Neutrophil (primary cell): ENCODE data around the gene ZNF460.

Experiments
- H3K27ac ChIP-seq: fragments of 200-600 bp; sonication (generic); 2 replicates; pipeline ENCODE4 v1.5.1; 2016; ENCODE audit warnings: mild to moderate bottlenecking, moderate library complexity
- H3K27me3 ChIP-seq: fragments of 200-600 bp; sonication (generic); 2 replicates; pipeline ENCODE4 v1.6.0; 2016; ENCODE audit warnings: mild to moderate bottlenecking
- H3K36me3 ChIP-seq: fragments of 200-600 bp; sonication (generic); 2 replicates; pipeline ENCODE4 v1.5.1; 2017
- H3K4me1 ChIP-seq, 2 experiments: fragments of 200-600 bp in 1 of 2; sonication (generic) in 1 of 2; 1 replicate in 1 of 2; 2 replicates in 1 of 2; pipeline versions ENCODE4 v1.5.1 to v1.6.1; 2013 to 2016; ENCODE audit warnings: low read depth in 1 of 2, low read length in 1 of 2, mild to moderate bottlenecking in 1 of 2, moderate library complexity in 1 of 2; ENCODE audit not compliant: control insufficient read depth in 1 of 2, insufficient read depth in 1 of 2
- H3K4me3 ChIP-seq, 2 experiments: fragments of 200-600 bp in 1 of 2; sonication (generic) in 1 of 2; 1 replicate in 1 of 2; 2 replicates in 1 of 2; pipeline ENCODE4 v1.5.1; 2013 to 2016; ENCODE audit warnings: low read depth in 1 of 2, low read length in 1 of 2, mild to moderate bottlenecking in 1 of 2, moderate library complexity in 1 of 2
- H3K9me3 ChIP-seq: fragments of 200-600 bp; sonication (generic); 2 replicates; pipeline ENCODE4 v1.5.1; 2016
- TF ChIP-seq, protein P1 (sequence below): fragments of 200-600 bp; sonication (generic); IDR thresholded peaks from 2 replicates; pipeline ENCODE4 v1.5.1; 2016; ENCODE audit warnings: antibody characterized with exemption

ZNF460 gene

DNA sequence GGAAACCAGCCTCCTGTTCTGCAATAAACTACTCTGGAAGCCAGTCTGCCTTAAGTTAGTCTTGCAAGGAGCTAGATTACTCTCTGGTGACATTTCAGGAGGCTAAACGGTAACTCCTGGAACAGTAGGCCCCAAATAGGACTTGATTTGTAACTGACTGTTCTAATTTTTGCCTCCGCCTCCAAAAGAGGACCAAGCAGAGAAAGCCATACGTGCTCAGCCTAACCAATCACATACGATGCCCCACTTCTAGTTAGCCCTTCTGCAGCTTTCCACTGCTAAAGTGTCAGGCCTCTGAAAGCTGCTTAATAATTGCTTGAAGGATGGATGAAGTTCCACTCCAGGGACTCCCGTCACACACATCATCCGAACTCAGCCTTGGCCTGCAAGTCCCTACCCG, 39.1 kb upstream of the ZNF460 start:
- Histone ChIP-seq H3K36me3 (peaks cover 25% of the 10 kb centered on the region), H3K27ac (peak overlapping the region; percentile 83), H3K27me3 (no peaks in the 10 kb centered on the region), H3K4me3 (peak overlapping the region; percentile 81 to 92), H3K9me3 (no peaks in the 10 kb centered on the region), H3K4me1 (peaks cover 15% of the 10 kb centered on the region in 2 experiments)
- TF ChIP-seq, protein P1, sequence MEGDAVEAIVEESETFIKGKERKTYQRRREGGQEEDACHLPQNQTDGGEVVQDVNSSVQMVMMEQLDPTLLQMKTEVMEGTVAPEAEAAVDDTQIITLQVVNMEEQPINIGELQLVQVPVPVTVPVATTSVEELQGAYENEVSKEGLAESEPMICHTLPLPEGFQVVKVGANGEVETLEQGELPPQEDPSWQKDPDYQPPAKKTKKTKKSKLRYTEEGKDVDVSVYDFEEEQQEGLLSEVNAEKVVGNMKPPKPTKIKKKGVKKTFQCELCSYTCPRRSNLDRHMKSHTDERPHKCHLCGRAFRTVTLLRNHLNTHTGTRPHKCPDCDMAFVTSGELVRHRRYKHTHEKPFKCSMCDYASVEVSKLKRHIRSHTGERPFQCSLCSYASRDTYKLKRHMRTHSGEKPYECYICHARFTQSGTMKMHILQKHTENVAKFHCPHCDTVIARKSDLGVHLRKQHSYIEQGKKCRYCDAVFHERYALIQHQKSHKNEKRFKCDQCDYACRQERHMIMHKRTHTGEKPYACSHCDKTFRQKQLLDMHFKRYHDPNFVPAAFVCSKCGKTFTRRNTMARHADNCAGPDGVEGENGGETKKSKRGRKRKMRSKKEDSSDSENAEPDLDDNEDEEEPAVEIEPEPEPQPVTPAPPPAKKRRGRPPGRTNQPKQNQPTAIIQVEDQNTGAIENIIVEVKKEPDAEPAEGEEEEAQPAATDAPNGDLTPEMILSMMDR = no peak

DNA sequence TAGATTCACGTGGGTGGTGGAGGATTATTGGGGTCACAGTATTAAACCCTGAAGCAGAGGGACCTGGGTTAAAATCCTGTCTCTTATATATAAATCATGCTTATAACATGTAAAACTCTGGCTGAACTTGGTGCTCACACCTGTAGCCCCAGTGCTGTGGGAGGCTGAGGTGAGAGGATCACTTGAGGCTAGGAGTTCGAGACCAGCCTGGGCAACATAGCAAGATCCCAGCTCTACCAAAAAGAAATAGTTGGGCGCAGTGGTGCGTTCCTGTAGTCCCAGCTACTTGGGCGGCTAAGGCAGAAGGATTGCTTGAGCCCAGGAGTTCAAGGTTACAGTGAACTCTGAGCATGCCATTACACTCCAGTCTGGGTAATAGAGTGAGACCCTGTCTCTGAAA, 37.5 kb upstream of the ZNF460 start:
- TF ChIP-seq, protein P1 = no peak
- no peak overlapping the region for H3K4me3 ChIP-seq
- no peaks in the 10 kb centered on the region for H3K9me3 ChIP-seq
- peaks cover 15% of the 10 kb centered on the region in 2 experiments for H3K4me1 ChIP-seq
- no peaks in the 10 kb centered on the region for H3K27me3 ChIP-seq
- H3K27ac ChIP-seq = no peak overlapping the region
- H3K36me3 ChIP-seq = peaks cover 37% of the 10 kb centered on the region

DNA sequence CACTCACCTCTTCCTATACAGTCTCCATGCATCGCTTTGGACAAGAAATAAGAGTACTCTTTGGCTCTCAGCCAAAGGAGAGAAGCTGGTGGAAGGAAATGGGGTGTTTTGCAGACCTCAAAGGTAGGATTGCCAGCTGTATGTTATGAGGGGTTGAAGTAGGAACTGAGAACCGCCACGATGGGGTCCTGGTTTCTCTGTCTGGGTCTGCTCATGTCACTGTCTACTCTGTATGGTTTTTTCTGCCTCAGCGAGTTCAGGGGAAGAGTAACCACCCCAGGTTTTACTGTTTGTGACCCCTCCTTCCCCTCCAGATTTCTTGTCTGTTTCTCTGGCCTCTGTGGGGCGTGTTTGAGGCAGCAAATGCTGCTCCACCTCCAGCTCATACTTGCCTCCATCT, 35.8 kb upstream of the ZNF460 start:
- Histone ChIP-seq H3K27ac (no peak overlapping the region), H3K27me3 (no peaks in the 10 kb centered on the region), H3K36me3 (peaks cover 51% of the 10 kb centered on the region), H3K9me3 (no peaks in the 10 kb centered on the region), H3K4me3 (no peak overlapping the region), H3K4me1 (peaks cover 15% of the 10 kb centered on the region in 2 experiments)
- TF ChIP-seq, protein P1 = no peak

DNA sequence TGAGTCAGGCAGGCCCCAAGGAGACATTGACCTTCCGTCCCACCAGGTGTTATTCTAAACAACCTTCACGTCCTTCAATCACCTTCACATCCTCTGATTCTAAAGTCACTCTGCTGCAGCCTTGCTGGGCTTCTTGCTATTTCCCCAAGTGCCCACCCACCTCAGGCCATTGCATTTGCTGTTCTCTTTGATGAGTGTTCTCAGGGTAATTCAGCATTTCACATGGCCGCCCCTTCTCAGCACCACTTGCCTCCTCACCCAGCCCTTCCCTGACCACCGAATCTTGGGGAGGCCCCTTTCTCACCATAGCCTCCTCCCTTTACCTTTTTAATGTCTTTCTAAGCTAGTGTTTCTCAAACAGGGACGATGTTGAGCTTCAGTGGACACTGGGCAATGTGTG, 35.2 kb upstream of the ZNF460 start:
- no peak overlapping the region for H3K4me3 ChIP-seq
- no peaks in the 10 kb centered on the region for H3K9me3 ChIP-seq
- TF ChIP-seq, protein P1 = no peak
- no peak overlapping the region for H3K27ac ChIP-seq
- H3K4me1 ChIP-seq = peaks cover 11 to 13% of the 10 kb centered on the region in 2 experiments
- no peaks in the 10 kb centered on the region for H3K27me3 ChIP-seq
- H3K36me3 ChIP-seq = peaks cover 54% of the 10 kb centered on the region

DNA sequence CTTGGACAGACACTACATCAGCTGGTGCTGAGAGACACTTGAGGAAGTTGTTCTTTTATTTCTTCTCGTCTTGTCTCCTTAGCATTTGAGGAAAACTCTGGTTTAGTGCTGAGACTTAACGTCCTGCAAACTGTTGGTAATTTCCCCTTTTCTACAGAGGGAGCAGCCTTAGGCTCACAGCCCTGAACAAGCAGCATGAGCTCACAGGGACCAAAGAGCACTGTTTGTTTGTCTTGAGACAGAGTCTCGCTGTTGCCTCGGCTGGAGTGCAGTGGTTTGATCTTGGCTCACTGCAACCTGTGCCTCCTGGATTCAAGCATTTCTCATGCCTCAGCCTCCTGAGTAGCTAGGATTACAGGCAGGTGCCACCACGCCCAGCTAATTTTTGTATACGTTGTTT, 34.3 kb upstream of the ZNF460 start:
- Histone ChIP-seq H3K27ac (no peak overlapping the region), H3K9me3 (no peaks in the 10 kb centered on the region), H3K4me1 (peaks cover 7 to 10% of the 10 kb centered on the region in 2 experiments), H3K4me3 (no peak overlapping the region), H3K27me3 (no peaks in the 10 kb centered on the region), H3K36me3 (peaks cover 63% of the 10 kb centered on the region)
- TF ChIP-seq, protein P1 = no peak

DNA sequence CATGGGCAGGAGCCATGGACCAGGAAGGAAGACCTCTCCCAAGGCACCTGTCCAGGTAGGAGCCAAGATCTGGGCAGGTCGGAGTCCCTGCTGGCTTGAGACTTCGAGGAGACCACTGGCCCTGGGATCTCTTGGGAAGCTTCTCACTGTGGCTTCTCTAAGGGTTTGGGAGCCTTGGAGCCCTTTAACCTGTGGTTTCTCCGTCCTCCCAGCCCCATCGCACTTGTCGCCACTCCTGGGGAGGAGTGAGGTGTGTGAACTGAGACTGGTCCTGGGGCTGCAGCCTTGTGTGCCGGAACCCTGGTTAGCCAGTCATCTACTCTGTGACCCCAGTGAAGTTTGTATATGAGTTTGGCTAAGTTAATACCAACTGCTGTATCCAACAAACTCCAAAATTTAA, 31.6 kb upstream of the ZNF460 start:
- Histone ChIP-seq H3K4me3 (no peak overlapping the region), H3K4me1 (no peaks in the 10 kb centered on the region), H3K9me3 (no peaks in the 10 kb centered on the region), H3K27ac (no peak overlapping the region), H3K27me3 (no peaks in the 10 kb centered on the region), H3K36me3 (peaks cover 85% of the 10 kb centered on the region)
- TF ChIP-seq, protein P1 = no peak
